Activated CD8-positive, alpha-beta T cell treated with anti-CD3 and anti-CD28 coated beads, Interleukin-2, amount 10 ng/mL, durations not matched to agents 7 days and 5 days (primary cell): ENCODE data around the gene FGF4. TPM values are rescaled to one million over a fixed set of nuclear protein-coding genes. Genes with fewer than 3 reads are reported as not detected.
A peak's percentile ranks its signal among the peaks of the same experiment; 100 is the strongest.

Source experiments
- ATAC-seq: fragments of 150-1000 bp; cut with Tn5 transposase; one replicate; pipeline ENCODE4 v1.10.0; 2021; ENCODE audit warnings: moderate library complexity
- CTCF ChIA-PET: fragments of 350-600 bp; sonication (Branson Sonifier 250); formaldehyde crosslinking; loops from one replicate; lab custom pipeline; 2021; ENCODE audit warnings: antibody characterized with exemption; lab: Charles Lee
- POLR2A ChIA-PET: fragments of 350-600 bp; sonication (Branson Sonifier 250); formaldehyde crosslinking; loops from one replicate; lab custom pipeline; 2021; ENCODE audit warnings: antibody characterized with exemption; lab: Charles Lee
- DNase-seq: peaks from one replicate; pipeline ENCODE4 v3.0.0-alpha.2; 2020
- H3K27ac Mint-ChIP-seq: one replicate; pipeline ENCODE4 v1.8.0; 2021; ENCODE audit warnings: mild to moderate bottlenecking, mixed read lengths
- H3K27me3 Mint-ChIP-seq: one replicate; pipeline ENCODE4 v1.8.0; 2021; ENCODE audit warnings: low read depth, mixed read lengths
- H3K36me3 Mint-ChIP-seq: one replicate; pipeline ENCODE4 v1.8.0; 2021; ENCODE audit warnings: low read depth, mixed read lengths
- H3K4me1 Mint-ChIP-seq: one replicate; pipeline ENCODE4 v1.8.0; 2021; ENCODE audit warnings: low read depth, mixed read lengths
- H3K4me3 Mint-ChIP-seq: one replicate; pipeline ENCODE4 v1.8.0; 2021; ENCODE audit warnings: mild to moderate bottlenecking, mixed read lengths
- H3K9me3 Mint-ChIP-seq: one replicate; pipeline ENCODE4 v1.8.0; 2022; ENCODE audit warnings: mixed read lengths; ENCODE audit not compliant: insufficient read depth
- total RNA-seq, 2 experiments: library from RNA; stranded (reverse); gene quantifications; one replicate each; pipeline ENCODE4 v1.2.3, GENCODE V29; 2021

FGF4 gene
- total RNA-seq, 2 experiments from 2014 or later, result not detected

DNA sequence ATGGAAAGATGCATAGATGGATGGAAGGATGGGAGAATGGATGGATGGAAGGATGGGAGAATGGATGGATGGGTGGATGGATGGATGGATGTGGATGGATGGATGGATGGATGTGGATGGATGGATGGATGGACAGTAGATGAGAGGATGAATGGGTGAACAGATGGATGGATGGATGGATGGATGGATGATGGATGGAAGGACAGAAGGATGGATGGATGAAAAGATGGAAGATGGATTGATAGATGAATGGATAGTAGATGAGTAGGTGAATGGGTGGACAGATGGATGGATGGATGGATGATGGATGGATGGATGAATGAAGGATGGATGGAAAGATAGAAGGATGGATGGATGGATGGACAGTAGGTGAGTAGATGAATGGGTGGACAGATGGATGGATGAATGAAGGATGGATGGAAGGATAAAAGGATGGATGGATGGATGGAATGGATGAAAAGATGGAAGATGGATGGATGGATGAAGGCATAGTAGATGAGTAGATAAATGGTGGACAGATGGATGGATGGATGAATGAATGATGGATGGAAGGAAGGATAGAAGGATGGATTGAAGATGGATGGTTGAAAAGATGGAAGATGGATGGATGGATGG lies 28.6 kb upstream of the FGF4 start:
- Mint-ChIP-seq H3K27me3 (peaks cover 7% of the 10 kb centered on the region), H3K4me3 (no peak overlapping the region), H3K27ac (no peak overlapping the region), H3K36me3 (no peaks in the 10 kb centered on the region), H3K9me3 (no peaks in the 10 kb centered on the region), H3K4me1 (no peaks in the 10 kb centered on the region)
- CTCF ChIA-PET, result no interaction called here
- ATAC-seq (no peak), DNase-seq (no peak)
- POLR2A ChIA-PET, result no interaction called here

DNA sequence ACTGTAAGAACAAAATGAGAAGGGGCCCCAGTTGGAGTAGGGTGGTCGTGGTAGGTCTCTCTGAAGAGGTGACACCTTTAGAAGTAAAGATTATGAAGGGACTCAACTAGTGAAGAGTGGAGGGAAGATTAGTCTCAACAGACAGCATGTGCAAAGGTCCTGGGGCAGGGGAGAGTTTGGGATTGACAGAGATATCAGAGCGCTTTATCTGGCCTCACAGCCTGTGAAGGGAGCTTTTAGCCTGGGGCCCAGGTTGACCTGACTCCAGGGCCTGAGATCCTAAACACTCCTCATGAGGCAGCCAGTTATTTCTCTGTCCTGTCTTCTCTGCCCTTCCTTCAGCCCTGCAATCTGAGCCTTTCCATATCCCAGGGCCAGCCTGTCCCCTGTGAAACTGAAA lies 27.9 kb upstream of the FGF4 start:
- H3K27ac Mint-ChIP-seq, result no peak overlapping the region
- no peaks in the 10 kb centered on the region for H3K36me3 Mint-ChIP-seq
- ATAC-seq (no peak), DNase-seq (no peak)
- CTCF ChIA-PET, result no interaction called here
- no peaks in the 10 kb centered on the region for H3K9me3 Mint-ChIP-seq
- no peak overlapping the region for H3K4me3 Mint-ChIP-seq
- peaks cover 5% of the 10 kb centered on the region for H3K27me3 Mint-ChIP-seq
- no peaks in the 10 kb centered on the region for H3K4me1 Mint-ChIP-seq
- POLR2A ChIA-PET, result no interaction called here

DNA sequence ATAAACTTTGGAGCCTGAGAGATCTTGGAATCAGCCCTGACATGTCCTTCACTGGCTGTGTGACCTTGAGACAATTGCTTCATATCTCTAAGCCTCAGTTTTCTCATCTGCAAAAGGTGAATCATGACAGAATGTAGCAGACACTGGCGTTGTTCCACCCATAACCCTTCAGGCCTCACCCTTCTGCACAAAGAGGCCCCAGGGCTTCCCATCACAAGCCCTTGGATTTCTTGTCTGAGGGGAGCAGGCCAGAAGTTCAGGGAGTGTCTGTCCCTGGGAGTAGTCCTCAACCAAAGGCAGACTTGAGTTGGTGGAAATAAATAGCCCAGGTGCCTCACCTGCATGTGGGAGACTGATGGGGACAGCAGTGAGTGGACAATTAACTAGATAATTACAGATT lies 27.4 kb upstream of the FGF4 start:
- Mint-ChIP-seq H3K4me3 (no peak overlapping the region), H3K27me3 (peaks cover 4% of the 10 kb centered on the region), H3K27ac (no peak overlapping the region), H3K36me3 (no peaks in the 10 kb centered on the region), H3K4me1 (no peaks in the 10 kb centered on the region), H3K9me3 (no peaks in the 10 kb centered on the region)
- POLR2A ChIA-PET, result no interaction called here
- CTCF ChIA-PET, result no interaction called here
- DNase-seq (no peak), ATAC-seq (no peak)

DNA sequence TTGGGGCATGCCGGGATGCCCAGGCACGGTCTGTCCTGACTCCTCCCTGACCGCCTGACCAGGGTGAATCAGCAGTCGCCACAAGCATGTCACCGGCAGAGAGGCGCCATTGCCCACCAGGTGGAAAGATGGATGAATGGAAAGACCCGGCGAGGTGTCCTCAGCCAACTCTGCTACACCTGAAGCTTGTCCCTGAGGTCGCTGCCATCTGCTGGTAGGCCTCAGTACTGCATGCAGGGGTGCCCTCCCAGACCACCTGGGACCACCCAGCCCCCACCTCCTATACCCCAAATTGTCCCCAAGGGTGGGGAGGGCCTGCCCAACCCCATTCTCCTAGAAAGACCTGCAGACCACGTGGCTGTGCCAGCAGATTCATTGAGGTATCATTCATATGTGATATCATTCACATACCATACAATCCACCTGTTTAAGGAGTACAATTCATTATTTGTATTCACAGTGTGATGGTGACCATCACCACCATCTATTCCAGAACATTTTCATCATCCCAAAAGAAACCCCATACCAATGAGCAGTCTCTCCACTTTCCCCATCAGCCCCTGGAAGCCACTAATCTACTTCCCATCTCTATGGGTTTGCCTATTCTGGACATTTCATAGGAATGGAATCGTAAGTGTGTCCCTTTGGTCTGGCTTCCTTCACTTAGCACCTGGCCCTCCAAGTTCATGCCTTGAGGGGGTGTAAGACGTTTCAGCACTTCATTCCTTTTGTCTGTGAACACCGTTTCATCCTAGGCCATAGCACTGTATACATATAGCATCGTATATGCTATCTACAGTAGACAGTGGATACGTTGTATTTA lies 26.6 kb upstream of the FGF4 start:
- Mint-ChIP-seq H3K4me3 (no peak overlapping the region), H3K27ac (no peak overlapping the region), H3K9me3 (no peaks in the 10 kb centered on the region), H3K4me1 (no peaks in the 10 kb centered on the region), H3K36me3 (no peaks in the 10 kb centered on the region), H3K27me3 (peaks cover 4% of the 10 kb centered on the region)
- CTCF ChIA-PET, result interaction anchor here (0.9 to 1.1 kb wide), 2 partner anchors 48 to 117 kb away, joined by 3 read pairs; no protein-coding TSS in a partner anchor
- POLR2A ChIA-PET, result no interaction called here
- DNase-seq (peak; percentile 37), ATAC-seq (no peak)

DNA sequence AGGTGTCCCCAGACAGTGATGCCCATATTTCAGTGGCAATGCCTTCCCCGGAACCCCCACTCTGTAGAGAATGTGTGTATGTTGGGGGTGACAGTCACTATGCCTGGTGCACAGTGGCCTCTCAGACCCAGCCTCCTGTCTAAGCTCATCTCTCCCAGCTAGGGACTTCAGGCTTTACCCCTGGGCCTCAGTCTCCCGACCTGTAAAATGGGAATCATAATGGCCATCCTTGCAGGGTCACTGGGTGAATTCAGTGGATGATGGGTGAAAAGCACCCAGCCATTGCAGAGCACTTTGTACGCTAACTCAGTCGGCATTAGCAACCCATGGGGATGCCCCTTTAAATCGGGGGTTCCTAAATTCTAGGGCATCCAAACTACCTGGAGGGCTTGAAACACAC lies 25.1 kb upstream of the FGF4 start:
- Mint-ChIP-seq H3K27ac (no peak overlapping the region), H3K27me3 (no peaks in the 10 kb centered on the region), H3K9me3 (no peaks in the 10 kb centered on the region), H3K4me1 (no peaks in the 10 kb centered on the region), H3K36me3 (no peaks in the 10 kb centered on the region), H3K4me3 (no peak overlapping the region)
- ChIA-PET POLR2A (no interaction called here), CTCF (no interaction called here)
- ATAC-seq (no peak), DNase-seq (no peak)

DNA sequence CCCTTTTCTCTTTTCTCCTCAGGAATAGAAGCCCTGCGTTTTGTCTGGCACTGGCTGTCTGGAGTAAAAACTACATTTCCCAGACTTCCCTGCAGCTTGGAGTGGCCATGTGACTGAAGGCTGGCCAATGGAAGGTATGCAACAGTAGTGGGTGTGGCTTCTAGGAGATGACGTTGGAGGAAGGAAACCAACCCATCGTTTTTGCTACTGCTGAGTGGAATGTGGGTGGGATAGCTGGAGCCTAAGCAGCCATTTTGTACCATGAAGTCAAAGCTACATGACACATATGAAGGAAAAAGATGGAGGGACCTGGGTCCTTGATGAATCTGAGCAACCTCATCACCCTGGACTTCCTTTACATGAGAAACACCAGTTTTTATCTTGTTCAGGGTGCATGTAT lies 24.4 kb upstream of the FGF4 start:
- ChIA-PET CTCF (no interaction called here), POLR2A (no interaction called here)
- DNase-seq (no peak), ATAC-seq (no peak)
- Mint-ChIP-seq H3K27ac (no peak overlapping the region), H3K4me3 (no peak overlapping the region), H3K9me3 (no peaks in the 10 kb centered on the region), H3K27me3 (no peaks in the 10 kb centered on the region), H3K36me3 (no peaks in the 10 kb centered on the region), H3K4me1 (no peaks in the 10 kb centered on the region)

DNA sequence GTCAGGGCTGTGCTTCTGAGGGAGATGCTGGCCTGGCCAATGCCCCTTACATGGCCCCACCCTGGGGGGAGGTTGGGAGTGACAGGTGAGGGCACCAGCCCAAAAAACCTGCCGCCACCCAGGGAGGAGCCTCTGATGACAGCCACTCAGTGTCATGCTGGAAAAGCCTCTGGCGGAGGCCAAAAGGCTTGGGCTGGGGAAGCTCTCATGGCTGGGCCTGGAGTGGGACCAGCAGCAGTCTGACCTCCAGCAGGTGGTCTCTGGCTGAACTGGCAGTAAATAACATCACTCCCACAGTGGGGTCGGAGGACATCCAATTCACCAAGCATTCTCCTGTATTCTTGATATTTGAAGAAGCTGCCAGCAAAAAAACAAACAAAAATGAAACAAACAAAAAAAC lies 24.0 kb upstream of the FGF4 start:
- no peaks in the 10 kb centered on the region for H3K4me1 Mint-ChIP-seq
- ChIA-PET POLR2A (no interaction called here), CTCF (no interaction called here)
- H3K4me3 Mint-ChIP-seq, result no peak overlapping the region
- no peak for DNase-seq
- H3K27ac Mint-ChIP-seq, result no peak overlapping the region
- H3K36me3 Mint-ChIP-seq, result no peaks in the 10 kb centered on the region
- H3K9me3 Mint-ChIP-seq, result no peaks in the 10 kb centered on the region
- H3K27me3 Mint-ChIP-seq, result no peaks in the 10 kb centered on the region
- no peak for ATAC-seq

DNA sequence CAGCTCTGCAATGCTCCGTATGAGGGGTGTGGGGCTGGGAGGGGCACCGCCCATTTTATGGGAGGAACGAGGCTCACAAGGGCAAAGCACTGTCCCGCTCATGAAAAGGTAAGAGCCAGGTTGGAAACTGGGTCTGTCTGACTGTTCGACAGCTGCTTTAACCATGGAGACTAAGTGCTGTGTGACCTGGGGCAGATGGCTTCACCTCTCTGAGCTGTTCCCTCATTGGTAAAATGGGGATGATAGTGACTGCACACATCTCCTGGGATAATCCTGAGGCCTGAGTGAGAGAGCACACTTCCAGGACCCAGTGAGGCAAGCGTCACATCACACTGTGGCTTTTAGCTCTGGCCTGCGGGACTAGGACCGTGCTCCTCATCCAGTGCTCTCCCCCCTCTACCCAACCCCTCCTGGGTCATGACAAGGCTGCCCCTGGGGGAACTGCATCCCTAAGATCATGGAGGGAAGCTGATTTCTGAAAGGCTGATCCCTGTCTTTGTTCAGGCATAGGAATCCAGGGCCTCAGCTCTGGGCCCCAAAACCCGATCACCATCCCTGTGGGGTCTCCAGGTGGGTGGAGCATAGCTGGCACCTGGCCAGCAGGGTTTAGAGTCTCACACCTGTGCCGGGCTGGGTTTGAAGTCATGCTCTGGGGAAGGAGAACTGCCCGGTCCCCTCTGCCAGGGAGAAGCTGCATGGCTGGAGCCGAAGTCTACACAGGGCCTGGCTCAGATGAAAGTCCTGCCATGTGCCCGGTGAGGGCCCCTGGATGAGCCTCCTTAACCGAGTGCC lies 22.8 kb upstream of the FGF4 start:
- CTCF ChIA-PET, result no interaction called here
- POLR2A ChIA-PET, result interaction anchor here (0.6 kb wide), 2 partner anchors 18 to 1309 kb away, joined by 3 read pairs; no protein-coding TSS in a partner anchor
- H3K27ac Mint-ChIP-seq, result no peak overlapping the region
- no peak for DNase-seq
- H3K27me3 Mint-ChIP-seq, result no peaks in the 10 kb centered on the region
- no peaks in the 10 kb centered on the region for H3K36me3 Mint-ChIP-seq
- ATAC-seq, result no peak
- no peak overlapping the region for H3K4me3 Mint-ChIP-seq
- H3K9me3 Mint-ChIP-seq, result no peaks in the 10 kb centered on the region
- H3K4me1 Mint-ChIP-seq, result no peaks in the 10 kb centered on the region

DNA sequence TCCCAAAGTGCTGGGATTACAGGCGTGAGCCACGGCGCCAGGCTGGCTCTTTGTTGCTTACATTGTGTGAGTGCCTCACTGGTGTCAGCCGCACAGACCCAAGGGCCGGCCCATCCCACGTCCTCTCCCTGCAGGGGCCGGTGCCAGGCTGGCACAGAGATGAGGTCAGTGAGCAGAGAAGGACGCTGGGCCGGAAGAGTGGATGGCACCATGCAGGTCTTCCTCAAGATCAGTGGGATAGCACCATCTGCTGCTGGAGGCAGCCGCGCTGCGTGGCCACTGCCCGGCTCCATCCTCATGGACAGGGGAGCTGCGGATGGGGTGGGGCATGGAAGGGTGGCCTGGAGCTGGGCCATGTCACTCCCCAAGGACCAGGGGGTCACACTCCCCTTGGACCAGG lies 22.0 kb upstream of the FGF4 start:
- no peak for ATAC-seq
- ChIA-PET POLR2A (no interaction called here), CTCF (no interaction called here)
- no peak overlapping the region for H3K27ac Mint-ChIP-seq
- no peak overlapping the region for H3K4me3 Mint-ChIP-seq
- no peaks in the 10 kb centered on the region for H3K4me1 Mint-ChIP-seq
- H3K36me3 Mint-ChIP-seq, result no peaks in the 10 kb centered on the region
- H3K27me3 Mint-ChIP-seq, result no peaks in the 10 kb centered on the region
- no peak for DNase-seq
- H3K9me3 Mint-ChIP-seq, result no peaks in the 10 kb centered on the region

DNA sequence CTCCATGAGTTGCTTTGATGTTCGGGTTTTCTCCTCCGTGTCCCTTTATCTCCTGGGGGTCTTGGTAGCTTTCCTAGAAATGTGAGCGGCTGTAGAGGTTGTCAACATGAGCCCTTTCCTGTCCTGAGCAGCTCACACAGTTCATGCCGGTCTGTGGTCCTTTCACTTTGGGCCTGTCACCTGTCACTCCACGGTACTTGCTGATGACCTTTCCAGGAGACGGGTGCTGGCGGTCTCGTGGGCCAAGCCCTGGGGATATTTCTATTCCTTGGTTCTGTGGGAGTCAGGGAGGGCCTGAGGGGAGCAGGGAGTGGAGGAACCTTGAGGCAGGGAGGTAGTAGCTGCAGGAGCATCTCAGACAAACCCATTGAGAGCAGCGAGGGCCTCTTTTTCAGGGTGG lies 20.9 kb upstream of the FGF4 start:
- Mint-ChIP-seq H3K36me3 (no peaks in the 10 kb centered on the region), H3K4me1 (no peaks in the 10 kb centered on the region), H3K4me3 (no peak overlapping the region), H3K27me3 (no peaks in the 10 kb centered on the region), H3K27ac (no peak overlapping the region), H3K9me3 (no peaks in the 10 kb centered on the region)
- ChIA-PET CTCF (no interaction called here), POLR2A (no interaction called here)
- no peak for ATAC-seq
- no peak for DNase-seq

DNA sequence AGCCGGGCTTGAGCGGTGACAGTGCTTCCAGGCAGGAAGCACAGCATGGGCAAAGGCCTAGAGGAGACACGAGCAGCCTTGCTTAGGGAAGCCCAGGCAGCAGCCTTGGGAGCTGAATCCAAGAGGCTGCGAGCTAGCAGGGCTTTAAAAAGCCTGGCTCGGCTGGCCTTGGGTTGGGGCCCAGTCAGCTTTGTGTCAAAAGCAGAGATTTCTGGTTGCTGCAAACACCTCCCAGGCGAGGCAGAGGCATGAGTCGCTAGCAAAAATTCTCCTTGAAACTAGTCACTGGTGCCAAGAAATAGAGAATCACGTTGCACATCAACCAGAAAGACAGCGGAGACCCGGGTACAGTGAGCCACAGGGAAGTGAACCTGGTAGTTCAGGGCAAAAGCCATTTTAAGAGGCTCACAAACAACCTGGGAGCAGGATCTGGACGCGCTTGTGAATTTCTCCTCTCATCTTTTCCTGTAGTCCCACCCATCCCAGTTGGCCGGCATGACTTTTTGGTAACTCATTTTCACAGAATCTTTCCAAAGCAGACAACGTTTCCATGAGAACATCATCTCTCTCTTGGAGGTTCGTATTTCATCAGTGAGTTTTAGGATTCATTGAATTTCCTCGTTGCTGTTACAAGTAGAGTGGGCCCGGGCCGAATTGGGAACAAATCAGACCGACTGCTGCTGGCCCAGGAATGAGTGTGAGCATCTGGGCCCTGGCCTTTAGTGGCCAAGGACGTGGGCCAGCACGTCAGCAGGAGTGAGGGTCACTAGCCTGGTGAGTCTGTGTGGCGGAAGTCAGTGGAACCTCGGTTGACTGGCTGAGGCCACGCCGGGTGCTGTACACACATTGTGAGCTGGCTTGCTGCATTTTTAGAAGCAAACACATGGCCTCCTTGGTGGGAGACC lies 16.4 kb upstream of the FGF4 start:
- ATAC-seq (no peak), DNase-seq (no peak)
- Mint-ChIP-seq H3K4me3 (no peak overlapping the region), H3K27ac (no peak overlapping the region), H3K9me3 (no peaks in the 10 kb centered on the region), H3K4me1 (no peaks in the 10 kb centered on the region), H3K36me3 (no peaks in the 10 kb centered on the region), H3K27me3 (no peaks in the 10 kb centered on the region)
- CTCF ChIA-PET, result no interaction called here
- POLR2A ChIA-PET, result no interaction called here
